HG03520 (cell line): ENCODE results near the gene PSKH1.
"Not testable (repeated sequence)": the region's sequence is repeated elsewhere in the genome, so short reads cannot be mapped to it uniquely, and the experiment has no call there.

Source experiments
- ATAC-seq: cut with Tn5 transposase; IDR thresholded peaks from one replicate; pipeline ENCODE4 v1.9.1; 2021; ENCODE audit warnings: mild to moderate bottlenecking, moderate library complexity; ENCODE audit not compliant: unreplicated experiment

The PSKH1 gene

DNA sequence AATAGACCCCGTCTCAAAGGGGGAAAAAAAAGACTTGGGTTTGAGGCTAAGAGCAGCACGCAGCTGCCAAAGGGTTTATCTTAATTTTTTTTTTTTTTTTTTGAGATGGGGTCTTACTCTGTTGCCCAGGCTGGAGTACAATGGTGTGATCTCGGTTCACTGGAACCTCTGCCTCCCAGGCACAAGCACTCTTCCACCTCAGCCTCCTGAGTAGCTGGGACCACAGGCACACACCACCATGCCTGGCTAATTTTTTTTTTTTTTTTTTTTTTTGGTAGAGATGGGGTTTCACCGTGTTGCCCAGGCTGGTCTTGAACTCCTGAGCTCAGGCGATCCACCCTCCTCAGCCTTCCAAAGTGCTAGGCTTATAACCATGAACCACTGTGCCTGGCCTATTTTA lies 44.7 kb downstream of the PSKH1 start:
- not testable (repeated sequence) for ATAC-seq

DNA sequence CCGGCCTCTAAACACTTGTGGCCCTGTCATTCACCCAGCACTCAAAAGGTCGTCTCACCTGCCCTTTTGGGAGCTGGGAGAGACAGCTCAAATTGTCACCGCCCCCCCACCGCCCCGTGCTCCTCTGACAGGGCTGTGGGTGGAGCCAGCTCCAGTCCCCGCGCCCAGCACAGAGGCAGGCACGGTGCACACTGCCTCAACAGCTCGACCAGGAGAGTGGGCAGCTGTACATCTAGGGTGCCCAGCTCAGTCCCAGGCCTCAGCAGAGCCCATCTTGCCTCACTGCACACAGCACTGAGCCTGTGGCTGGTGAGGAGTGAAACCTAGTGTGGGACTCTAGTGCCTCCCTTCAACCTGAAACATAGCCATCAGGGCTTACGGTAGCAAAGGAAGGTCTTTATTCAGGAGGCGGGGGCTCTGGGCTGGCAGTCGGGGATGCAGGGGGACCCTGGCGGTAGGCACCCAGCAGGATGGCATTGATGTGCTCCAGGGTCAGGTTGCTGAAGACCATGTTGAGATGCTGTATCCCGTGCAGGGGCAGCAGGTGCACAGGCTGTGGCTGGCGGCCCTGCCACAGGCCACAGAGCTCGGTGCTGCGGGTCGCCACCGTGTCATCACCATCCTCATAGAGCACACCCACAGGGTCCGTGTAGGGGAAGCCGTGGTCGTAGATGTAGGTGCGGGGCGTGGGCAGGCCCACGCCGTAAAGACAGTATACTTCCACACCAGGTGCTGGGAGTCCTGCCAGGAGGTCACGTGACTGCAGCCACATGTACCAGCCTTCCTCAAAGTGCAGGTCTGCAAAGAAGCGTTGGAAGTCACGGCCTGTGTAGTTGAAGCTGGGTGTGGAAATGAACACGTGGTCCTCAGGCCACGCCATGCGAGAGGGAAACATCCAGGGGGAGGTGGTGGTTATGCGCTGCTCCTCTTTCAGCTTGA lies 46.7 kb downstream of the PSKH1 start:
- no peak for ATAC-seq

DNA sequence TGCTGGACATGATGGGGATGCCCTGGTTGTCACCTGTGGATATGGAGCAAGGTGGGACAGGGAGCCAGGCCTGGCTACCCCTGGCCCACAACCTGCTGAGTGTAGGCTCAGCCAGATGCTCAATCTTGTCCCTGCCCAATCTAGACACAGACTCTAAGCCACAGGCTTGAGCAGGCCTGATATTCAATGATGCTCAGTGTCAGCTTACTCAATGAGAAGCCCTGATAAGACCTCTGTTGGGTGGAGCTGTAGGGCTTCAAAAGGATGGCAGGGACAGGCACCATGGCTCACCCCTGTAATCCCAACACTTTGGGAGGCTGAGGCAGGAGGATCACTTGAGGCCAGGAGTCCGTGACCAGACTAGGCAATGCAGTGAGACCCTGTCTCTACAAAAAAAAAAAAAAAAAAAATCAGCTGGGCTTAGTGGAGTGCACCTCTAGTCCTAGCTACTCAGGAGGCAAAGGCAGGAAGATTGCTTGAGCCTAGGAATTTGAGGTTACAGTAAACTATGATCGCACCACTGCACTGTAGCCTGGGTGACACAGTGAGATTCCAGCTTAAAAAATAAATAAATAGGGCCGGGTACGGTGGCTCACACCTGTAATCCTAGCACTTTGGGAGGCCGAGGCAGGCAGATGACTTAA lies 47.5 kb downstream of the PSKH1 start:
- no peak for ATAC-seq

DNA sequence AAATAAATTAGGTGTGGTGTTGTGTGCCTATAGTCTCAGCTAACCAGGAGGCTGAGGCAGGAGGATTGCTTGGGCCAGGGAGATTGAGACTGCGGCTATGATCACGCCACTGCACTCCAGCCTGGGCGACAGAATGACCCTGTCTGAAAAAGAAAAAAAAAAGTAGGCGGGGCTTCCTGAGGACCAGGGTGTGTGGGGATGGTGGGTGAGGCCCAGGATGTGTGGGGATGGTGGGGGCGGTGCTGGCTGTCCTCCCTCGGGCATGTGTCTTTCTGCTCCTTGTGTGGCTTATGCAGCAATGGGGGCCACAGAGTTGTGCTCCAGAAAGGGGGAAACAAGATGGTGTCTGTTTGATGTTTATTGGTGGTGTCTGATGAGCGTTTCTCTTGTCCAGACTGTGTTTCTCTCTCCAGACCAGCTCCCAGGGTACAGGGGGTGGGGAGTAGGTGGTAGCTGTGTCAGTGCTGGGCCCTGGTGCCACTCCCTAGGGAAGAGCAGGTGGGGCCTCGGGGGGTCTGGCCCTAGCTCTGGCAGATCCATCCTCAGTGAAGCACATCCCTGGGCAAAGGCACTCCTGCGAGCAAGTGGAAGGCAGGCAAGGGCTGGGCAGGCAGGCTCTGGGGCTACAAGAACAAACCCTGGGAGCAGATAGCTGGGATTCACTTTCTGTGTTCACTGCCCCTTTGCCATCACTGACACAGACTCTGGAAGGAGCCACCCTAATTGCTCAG lies 48.6 kb downstream of the PSKH1 start:
- ATAC-seq = no peak

DNA sequence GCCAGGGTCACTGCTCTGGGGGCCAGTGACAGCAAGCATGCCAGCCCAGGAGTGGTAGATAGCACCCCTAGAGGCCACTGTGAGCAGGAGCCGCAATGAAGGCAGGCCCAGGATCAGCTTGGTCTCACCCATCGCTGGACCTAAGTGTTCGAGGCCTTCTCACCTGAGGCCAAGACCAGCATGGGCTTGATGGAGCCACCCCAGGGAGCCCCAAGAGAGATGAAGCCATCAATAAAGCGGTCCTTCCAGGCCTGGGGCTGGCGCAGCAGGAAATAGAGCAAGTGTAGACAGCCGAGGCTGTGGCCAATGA lies 49.1 kb downstream of the PSKH1 start:
- ATAC-seq = no peak

DNA sequence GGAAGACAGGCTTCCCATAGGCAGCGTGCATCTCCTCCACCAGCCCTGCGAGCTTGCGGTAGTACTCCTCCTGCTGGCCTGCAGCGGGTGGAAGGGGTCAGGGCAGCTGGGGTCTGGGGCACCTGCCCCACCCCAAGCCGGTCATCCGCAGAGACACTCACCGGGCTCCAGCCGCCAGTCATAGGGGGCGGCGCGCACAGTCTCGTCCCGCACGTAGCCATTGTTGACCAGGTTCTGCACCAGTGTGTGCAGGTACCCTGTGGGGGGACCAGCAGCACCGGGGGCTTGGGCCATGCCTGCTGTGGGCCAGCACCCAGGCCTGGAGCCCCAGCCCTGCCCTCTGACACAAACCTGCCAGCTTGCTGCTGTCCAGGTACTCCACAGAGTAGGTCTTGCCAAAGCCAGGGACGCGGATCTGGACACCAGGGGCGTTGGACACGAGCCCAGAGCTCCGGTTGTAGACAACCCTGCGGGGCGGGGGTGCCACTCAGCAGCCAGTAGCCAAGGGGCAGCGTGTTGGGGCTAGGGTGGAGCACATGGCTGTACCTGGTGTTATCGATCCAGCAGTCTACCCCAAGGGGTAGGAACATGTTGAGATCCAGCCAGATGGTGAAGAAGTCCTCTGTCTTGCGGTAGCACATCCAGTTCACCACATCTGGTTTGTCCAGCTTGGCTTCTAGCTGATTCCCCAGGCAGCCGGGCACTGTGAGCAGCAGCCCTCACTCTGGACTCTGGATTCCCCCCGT lies 49.6 kb downstream of the PSKH1 start:
- no peak for ATAC-seq

DNA sequence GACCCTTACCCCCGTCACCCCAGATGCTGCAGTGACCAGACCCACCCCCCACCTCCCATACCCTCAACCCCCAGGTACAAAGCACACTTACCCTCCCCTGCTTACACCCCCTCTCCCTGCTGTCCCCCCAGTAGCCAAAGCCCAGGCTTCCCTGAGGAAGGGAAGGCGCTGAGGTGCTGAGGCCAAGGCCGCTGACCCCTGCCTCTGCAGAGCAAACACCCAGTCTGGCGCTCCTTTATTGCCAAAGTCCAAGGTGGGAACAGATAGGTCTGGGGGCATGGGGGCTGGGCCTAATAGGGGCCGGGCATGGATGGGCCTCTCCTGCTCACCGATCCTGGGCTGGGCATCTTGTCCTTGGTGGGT lies 50.2 kb downstream of the PSKH1 start:
- ATAC-seq = no peak

DNA sequence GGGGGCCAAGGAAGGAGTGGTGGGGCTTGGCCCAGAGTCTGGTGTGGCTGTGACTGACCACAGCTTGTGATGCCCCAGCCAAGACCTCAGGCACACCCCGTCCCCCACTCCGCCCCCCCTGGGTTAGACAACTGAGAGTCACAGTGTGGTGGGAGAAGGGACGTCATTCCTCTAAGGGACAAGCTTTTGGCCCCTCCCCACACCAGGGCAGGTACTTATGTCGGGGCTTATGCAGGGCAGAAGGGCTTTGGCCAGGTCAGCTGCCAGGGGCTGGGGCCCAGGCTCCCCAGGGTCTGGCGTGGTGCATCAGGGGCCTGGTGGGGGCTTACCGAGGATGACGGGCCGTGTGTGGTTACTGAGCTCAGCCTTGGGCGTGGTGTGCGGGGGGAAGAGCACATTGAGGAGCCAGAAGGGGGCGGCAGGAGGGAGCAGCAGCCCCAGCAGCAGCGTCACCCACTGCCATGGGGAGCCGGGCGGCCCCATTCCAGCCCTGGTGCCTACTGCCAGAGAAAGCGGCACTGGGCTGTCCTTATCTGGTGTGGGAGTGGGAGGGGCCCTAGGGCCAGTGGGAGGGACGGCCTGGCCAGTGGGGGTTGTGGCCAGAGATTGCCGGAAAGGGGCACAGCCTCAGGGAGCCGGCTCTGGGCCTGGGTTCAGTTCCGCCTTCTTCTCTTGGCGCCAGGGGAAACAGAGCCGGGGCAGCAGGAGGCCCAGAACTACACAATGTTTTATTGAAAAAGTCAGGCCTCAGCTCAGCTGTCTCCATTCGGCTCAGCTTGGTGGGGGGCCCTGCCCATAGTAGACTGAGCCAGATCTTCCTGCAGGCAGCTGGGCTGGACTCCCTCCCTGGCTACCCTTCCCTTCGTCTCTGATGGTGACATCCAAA lies 50.8 kb downstream of the PSKH1 start, which contains the start of gene LCAT:
TSS of gene LCAT (minus strand) at position 502 of the 886 bp plus-strand sequence. CDS start at position 483, 19 bp downstream.
- no peak for ATAC-seq

DNA sequence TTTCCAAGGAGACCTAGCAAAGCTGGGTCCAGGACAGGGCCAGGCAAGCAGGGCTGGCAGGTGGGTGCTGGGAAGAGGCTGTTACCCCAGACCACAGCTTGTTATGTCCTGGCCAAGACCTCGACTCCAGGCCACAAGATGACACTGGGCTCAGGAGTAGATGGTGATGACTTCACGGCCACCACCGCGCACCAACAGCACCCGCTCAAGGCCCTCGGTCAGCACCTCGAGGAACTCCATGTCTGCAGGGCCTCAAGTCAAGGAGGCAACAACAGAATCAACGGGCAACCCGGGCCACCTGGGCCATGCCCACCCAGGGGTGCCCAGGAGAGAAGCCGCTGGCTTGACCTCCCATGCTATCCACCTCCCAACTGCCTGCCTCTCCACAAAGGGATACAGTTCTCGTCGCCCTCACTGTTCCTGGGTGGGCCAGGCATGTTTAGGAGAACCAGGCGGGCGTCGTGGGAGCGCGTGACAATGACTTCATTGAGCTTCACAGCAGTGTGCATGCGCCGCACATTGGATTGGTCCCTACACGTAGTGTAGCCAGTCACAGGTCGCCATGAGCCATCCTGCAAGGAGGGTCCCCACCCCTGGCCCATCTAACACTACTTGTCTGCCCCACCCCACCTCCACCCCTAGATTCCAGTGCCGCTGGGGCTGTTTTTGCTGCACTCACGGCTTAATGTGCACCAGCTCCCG lies 51.8 kb downstream of the PSKH1 start:
- ATAC-seq = no peak

DNA sequence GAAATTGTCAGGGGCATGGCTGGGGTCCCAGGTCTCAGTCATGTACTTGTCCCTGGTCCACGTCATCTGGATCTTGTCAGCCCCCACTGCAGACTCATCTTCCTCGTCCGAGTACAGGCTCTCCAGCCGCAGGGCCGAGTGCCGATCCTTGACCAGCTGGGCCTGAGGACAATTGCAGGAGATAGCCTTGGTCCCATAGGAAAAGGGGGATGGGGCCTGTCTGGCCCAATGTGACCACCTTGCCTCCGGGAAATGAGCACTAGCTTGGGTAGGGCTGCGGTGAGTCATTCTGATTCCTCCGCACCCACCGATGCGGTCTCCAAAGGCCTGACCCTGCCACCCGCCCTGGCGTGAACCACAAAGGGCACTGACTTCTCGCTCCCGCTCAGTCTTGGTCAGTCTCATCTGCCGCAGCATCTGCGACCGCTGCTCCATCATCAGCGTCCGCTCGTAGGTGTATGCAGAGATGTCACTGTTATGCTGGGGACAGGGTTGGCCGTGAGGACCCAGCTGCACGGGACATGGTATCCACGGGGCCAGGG lies 52.4 kb downstream of the PSKH1 start:
- ATAC-seq = no peak

DNA sequence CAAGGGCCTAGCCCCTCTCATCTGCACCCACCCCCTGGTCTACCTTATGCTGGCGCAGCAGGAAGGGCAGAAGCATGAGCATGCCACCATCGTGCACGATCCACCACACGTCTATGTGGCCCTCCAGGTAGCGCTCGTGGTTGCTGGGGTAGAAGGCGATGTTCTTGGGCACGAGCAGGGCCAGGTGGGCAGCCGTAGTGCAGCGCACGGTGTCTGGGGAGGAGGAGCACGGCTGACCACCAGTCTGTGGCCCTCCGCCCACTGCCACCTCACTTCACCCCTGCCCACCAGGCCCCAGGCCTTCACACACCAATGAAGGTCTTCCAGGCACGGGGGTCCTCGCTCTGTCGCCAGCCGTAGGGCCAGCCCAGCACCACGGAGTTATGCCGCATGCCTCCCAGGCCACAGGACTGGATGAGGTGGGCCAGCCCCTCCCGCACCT lies 53.1 kb downstream of the PSKH1 start:
- no peak for ATAC-seq

DNA sequence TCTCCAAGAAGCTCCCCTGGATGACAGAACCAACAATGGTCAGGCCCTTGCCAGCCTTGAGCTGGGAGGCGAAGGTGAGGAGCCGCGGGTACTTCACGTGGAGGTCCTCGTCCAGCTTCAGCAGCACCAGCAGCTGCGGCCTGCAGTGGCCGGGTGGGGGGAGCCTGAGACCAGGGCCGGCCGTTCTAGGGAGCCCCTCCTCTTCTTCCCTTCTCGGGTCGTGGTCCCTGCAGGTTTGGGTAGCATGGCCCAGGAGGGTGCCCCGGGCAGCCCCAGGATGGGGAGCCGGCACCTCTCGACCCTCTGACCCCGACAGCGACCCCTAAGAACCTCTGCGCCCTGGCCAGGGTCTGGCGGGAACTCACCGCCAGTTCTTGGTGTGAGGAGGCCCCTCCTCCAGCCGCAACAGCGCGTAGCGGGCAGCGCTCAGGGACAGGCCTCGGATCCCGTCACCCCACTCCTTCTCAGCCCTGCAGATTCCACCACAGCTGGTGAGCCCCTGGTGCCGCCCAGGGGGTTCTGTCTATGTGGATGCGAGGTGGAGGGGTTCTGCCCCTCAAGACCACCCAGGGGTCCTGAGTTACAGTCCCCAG lies 54.0 kb downstream of the PSKH1 start:
- ATAC-seq = no peak

DNA sequence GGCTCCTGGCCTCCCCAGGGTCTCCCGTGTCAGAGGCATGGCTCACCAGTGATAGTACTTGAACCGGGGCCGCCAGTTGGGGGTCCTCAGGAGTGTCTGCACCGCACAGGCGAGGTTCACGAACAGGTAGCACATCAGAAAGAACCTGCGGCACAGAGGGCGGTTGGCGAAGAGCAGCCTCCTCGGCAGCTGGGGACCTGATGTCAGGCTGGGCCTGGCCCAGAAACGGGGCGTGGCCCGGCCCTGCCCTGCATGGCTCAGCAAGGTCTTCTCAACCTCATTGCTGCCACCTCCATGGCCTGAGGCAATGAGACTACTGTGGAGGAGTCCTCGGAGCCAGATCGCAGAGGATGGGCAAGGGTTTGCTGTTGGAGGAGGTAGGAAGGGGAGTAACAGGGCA lies 55.0 kb downstream of the PSKH1 start:
- ATAC-seq = no peak

DNA sequence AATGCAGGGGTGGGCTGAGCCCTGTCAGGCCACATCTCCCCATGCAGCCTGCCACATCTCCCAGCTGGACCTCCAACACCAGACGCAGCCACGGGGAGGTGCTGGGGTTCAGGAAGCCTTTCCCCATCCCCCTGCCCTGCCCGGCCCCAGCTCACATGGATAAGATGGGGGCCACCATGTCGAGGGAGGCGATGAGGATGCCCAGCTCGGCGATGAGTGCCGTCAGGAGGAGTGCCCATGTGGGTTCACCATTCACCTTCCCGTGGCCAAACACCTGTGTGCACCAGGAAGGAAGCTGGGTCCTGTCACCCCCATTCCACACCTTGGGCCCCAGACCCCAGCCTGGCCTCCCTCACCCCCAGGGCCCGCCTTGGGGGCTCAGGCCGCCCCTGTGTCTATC lies 56.6 kb downstream of the PSKH1 start:
- ATAC-seq = no peak

DNA sequence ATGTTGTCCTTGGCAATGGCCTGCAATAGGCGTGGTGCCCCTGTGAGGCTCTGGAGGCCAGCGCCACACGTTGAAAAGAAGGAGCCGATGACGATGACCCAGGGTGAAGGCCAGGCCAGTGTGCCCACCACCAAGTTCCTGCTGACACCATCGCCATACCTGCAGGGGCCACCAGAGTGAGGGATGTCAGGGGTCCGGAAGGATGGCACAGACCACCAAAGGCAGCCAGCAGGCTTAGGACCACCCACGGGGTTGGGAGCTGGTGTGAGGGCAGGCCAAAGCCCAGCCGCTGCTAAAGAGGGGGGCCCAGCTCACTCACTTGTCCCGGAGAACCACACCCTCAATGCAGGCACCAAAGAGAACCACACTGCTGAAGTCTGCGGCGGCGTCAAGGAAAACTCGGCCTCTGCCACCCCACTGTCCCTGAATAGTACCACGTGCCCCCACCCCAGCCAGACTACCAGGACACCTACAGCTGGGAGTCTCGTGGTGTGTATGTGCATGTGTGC lies 57.3 kb downstream of the PSKH1 start:
- ATAC-seq = no peak

DNA sequence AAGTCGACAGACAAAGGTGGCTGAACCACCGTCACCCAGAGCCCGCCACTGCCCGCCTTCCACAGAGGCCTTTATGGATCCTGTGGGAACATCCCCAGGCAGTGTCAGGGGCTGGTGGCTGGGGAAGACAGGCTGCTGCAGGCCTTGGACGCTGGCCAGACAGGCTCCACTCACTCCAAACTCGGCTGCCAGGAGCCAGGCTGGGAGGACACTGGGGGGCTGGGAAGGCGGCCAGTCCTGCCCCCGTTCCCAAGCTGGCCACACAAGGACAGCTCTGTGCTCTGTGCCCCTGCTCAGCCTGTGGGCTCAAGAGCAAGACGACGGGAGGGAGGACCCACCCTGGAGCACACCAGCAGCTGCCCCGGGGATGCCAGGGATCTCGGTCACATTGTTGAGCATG lies 58.4 kb downstream of the PSKH1 start:
- no peak for ATAC-seq

DNA sequence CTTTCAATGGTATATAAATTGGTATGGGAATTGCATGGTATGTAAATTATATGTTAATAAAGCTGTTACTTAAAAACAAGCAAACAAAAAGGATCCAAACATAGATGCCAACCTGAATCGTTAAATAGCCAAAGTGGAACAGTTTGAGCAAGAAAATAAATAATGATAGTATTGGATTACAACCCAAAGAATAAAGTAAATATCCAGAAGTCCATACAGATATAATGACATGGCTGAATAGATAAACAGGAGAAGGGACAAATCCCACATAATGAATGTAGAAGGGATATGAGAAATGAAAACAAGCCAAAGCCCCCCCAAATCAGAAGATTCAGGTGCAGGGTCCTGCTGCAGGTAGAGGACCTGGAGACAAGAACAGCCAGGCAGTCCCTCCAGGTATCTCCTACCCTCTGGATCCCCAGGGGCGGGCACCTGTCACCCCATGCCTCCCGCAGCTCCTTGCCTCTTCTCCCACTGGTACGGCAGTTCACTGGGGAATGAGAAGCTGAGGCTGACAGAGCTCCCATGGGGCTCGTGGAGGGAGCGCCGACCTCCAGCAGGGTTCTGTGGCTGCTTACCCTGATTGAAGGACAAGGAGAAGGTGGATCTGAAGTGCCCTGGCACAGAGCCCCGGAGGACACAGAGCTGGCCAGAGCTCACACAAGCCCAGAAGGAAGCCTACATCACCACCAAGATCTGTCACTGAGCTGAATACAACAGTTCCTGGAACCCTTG lies 60.8 kb downstream of the PSKH1 start:
- ATAC-seq = no peak
